H9 (cell line): ENCODE data around the gene FUZ. TPM values are rescaled to one million over a fixed set of nuclear protein-coding genes. Genes with fewer than 3 reads are reported as not detected.

ENCODE experiments used
- DNase-seq: peaks from one replicate; pipeline ENCODE4 v3.0.0-alpha.2; 2017
- H2AFZ ChIP-seq: one replicate; pipeline ENCODE4 v1.6.1; 2013; ENCODE audit warnings: mild to moderate bottlenecking, low read length, control low read depth, moderate library complexity
- H2AK5ac ChIP-seq: 2 replicates; pipeline ENCODE4 v1.6.1; 2013; ENCODE audit warnings: low read length, control low read depth, mixed read lengths; ENCODE audit not compliant: insufficient read length
- H2BK120ac ChIP-seq: one replicate; pipeline ENCODE4 v1.6.1; 2013; ENCODE audit warnings: low read depth, mild to moderate bottlenecking, low read length, control low read depth, inconsistent platforms; ENCODE audit not compliant: poor library complexity, severe bottlenecking
- H2BK12ac ChIP-seq: 2 replicates; pipeline ENCODE4 v1.6.1; 2013; ENCODE audit warnings: low read length, control low read depth, mixed read lengths, low read depth; ENCODE audit not compliant: insufficient read length
- H2BK15ac ChIP-seq: 2 replicates; pipeline ENCODE4 v1.6.1; 2013; ENCODE audit warnings: low read depth, low read length, control low read depth
- H2BK20ac ChIP-seq: one replicate; pipeline ENCODE4 v1.6.1; 2013; ENCODE audit warnings: low read depth, mild to moderate bottlenecking, low read length, control low read depth, inconsistent platforms; ENCODE audit not compliant: poor library complexity, severe bottlenecking
- H2BK5ac ChIP-seq: 2 replicates; pipeline ENCODE4 v1.6.1; 2013; ENCODE audit warnings: low read length, control low read depth, mixed read lengths; ENCODE audit not compliant: insufficient read length
- H3K14ac ChIP-seq: 2 replicates; pipeline ENCODE4 v1.6.1; 2013; ENCODE audit warnings: low read length, control low read depth; ENCODE audit not compliant: insufficient read depth
- H3K18ac ChIP-seq: 2 replicates; pipeline ENCODE4 v1.6.1; 2013; ENCODE audit warnings: low read depth, mild to moderate bottlenecking, mixed read lengths, low read length, control low read depth; ENCODE audit not compliant: insufficient read length
- H3K23ac ChIP-seq: 2 replicates; pipeline ENCODE4 v1.6.1; 2013; ENCODE audit warnings: low read length, control low read depth, mixed read lengths, low read depth; ENCODE audit not compliant: insufficient read length
- H3K23me2 ChIP-seq: 2 replicates; pipeline ENCODE4 v1.6.1; 2013; ENCODE audit warnings: low read depth, mild to moderate bottlenecking, mixed read lengths, low read length, control low read depth; ENCODE audit not compliant: insufficient read length, poor library complexity, severe bottlenecking
- H3K27ac ChIP-seq: 2 replicates; pipeline ENCODE4 v1.5.1; 2013; ENCODE audit warnings: low read length, control low read depth, mixed read lengths, low read depth; ENCODE audit not compliant: insufficient read length
- H3K27me3 ChIP-seq: 2 replicates; pipeline ENCODE4 v1.6.1; 2013; ENCODE audit warnings: low read length, control low read depth, inconsistent platforms; ENCODE audit not compliant: insufficient read depth
- H3K4ac ChIP-seq: 2 replicates; pipeline ENCODE4 v1.6.1; 2013; ENCODE audit warnings: low read depth, mild to moderate bottlenecking, control low read depth, inconsistent platforms, low read length, moderate library complexity
- H3K4me1 ChIP-seq: 2 replicates; pipeline ENCODE4 v1.6.1; 2013; ENCODE audit warnings: low read length, control low read depth, inconsistent platforms; ENCODE audit not compliant: insufficient read depth
- H3K4me2 ChIP-seq: 2 replicates; pipeline ENCODE4 v1.6.1; 2013; ENCODE audit warnings: low read length, control low read depth, mixed read lengths; ENCODE audit not compliant: insufficient read length, insufficient read depth
- H3K56ac ChIP-seq: 2 replicates; pipeline ENCODE4 v1.6.1; 2013; ENCODE audit warnings: low read depth, mild to moderate bottlenecking, mixed read lengths, low read length, control low read depth; ENCODE audit not compliant: insufficient read length
- H3K79me1 ChIP-seq: 2 replicates; pipeline ENCODE4 v1.6.1; 2013; ENCODE audit warnings: low read depth, mild to moderate bottlenecking, moderate library complexity, low read length, control low read depth, inconsistent platforms; ENCODE audit not compliant: insufficient read depth, poor library complexity, severe bottlenecking
- H3K79me2 ChIP-seq: 2 replicates; pipeline ENCODE4 v1.6.1; 2013; ENCODE audit warnings: low read length, control low read depth, inconsistent platforms; ENCODE audit not compliant: insufficient read depth
- H3K9ac ChIP-seq: 2 replicates; pipeline ENCODE4 v1.6.1; 2013; ENCODE audit warnings: low read length, control low read depth, mixed read lengths; ENCODE audit not compliant: insufficient read length; ENCODE audit errors: extremely low read depth
- H3K9me3 ChIP-seq: one replicate; pipeline ENCODE4 v1.6.1; 2013; ENCODE audit warnings: low read depth, low read length, inconsistent platforms; ENCODE audit not compliant: control insufficient read depth
- H3T11ph ChIP-seq: one replicate; pipeline ENCODE4 v1.6.1; 2013; ENCODE audit warnings: mild to moderate bottlenecking, low read length, control low read depth, inconsistent platforms
- H4K20me1 ChIP-seq: one replicate; pipeline ENCODE4 v1.6.1; 2013; ENCODE audit not compliant: control insufficient read depth, insufficient read length, insufficient read depth
- H4K5ac ChIP-seq: 2 replicates; pipeline ENCODE4 v1.6.1; 2013; ENCODE audit warnings: low read depth, mild to moderate bottlenecking, mixed read lengths, low read length, control low read depth; ENCODE audit not compliant: insufficient read length
- H4K8ac ChIP-seq: replicated peaks from 2 replicates; pipeline ENCODE4 v1.6.1; 2013; ENCODE audit warnings: low read length, control low read depth, mixed read lengths, low read depth; ENCODE audit not compliant: insufficient read length
- H4K91ac ChIP-seq: 2 replicates; pipeline ENCODE4 v1.6.1; 2013; ENCODE audit warnings: low read depth, mild to moderate bottlenecking, moderate library complexity, mixed read lengths, low read length, control low read depth; ENCODE audit not compliant: insufficient read length
- H3K27ac Mint-ChIP-seq, 3 experiments: 2 replicates in 2 of 3; 3 replicates in 1 of 3; pipeline ENCODE4 v1.8.0; 2020 to 2021; ENCODE audit warnings: mixed read lengths in 3 of 3, mild to moderate bottlenecking in 1 of 3, moderate library complexity in 1 of 3
- H3K27me3 Mint-ChIP-seq: 2 replicates; pipeline ENCODE4 v1.8.0; 2021; ENCODE audit warnings: low read depth, mild to moderate bottlenecking, moderate library complexity, mixed read lengths
- H3K36me3 Mint-ChIP-seq, 3 experiments: 2 replicates in 2 of 3; 3 replicates in 1 of 3; pipeline ENCODE4 v1.8.0; 2020 to 2021; ENCODE audit warnings: low read depth in 3 of 3, mixed read lengths in 3 of 3; ENCODE audit not compliant: insufficient read depth in 1 of 3
- H3K4me1 Mint-ChIP-seq, 2 experiments: 2 replicates each; pipeline ENCODE4 v1.8.0; 2020; ENCODE audit warnings: mixed read lengths in 2 of 2
- H3K4me3 Mint-ChIP-seq, 2 experiments: 2 replicates in 1 of 2; 3 replicates in 1 of 2; pipeline ENCODE4 v1.8.0; 2020 to 2021; ENCODE audit warnings: mild to moderate bottlenecking in 2 of 2, mixed read lengths in 2 of 2, moderate library complexity in 1 of 2
- H3K9me3 Mint-ChIP-seq, 2 experiments: 2 replicates in 1 of 2; 3 replicates in 1 of 2; pipeline ENCODE4 v1.8.0; 2020; ENCODE audit warnings: mild to moderate bottlenecking in 2 of 2, mixed read lengths in 2 of 2, moderate library complexity in 1 of 2
- WGBS: extraction: QIAGEN DNeasy Blood & Tissue Kit; methylation state at CpG from one replicate; pipeline ENCODE4 v1.1.7; 2013; ENCODE audit warnings: missing lambda C conversion rate, low lambda C conversion rate, mixed read lengths; ENCODE audit not compliant: insufficient read length; ENCODE audit errors: extremely low coverage; 5-methylcytosine and 5-hydroxymethylcytosine counted together
- total RNA-seq: library from RNA; stranded (reverse); gene quantifications from 2 replicates; pipeline ENCODE4 v1.2.1, GENCODE V29; 2021
- TF ChIP-seq, protein P1 (sequence below): fragments of 200-600 bp; sonication (generic); conservative IDR thresholded peaks from 3 replicates; pipeline ENCODE4 v1.8.0; 2021; ENCODE audit warnings: antibody characterized with exemption, mild to moderate bottlenecking

Gene FUZ
- total RNA-seq, 1 experiment from 2014 or later, result 25.1 TPM

GRCh38 chr19:49761249-49761624, 51.9 kb downstream of the FUZ start:
- no CpG with 5 or more reads among the region's 1 CpG for WGBS
- Histone ChIP-seq H3K14ac (no peak overlapping the region), H4K8ac (no peak overlapping the region), H2BK5ac (no peak overlapping the region), H3K23ac (no peak overlapping the region), H2BK120ac (no peak overlapping the region), H3K79me1 (no peaks in the 10 kb centered on the region), H3K27ac (no peak overlapping the region), H3T11ph (no peak overlapping the region), H4K91ac (no peak overlapping the region), H3K79me2 (no peaks in the 10 kb centered on the region), H2AK5ac (no peak overlapping the region), H3K4me1 (no peaks in the 10 kb centered on the region), H2BK12ac (no peak overlapping the region), H3K4me2 (no peak overlapping the region), H2BK20ac (no peak overlapping the region), H4K20me1 (no peaks in the 10 kb centered on the region), H3K23me2 (peaks cover 5% of the 10 kb centered on the region), H3K9ac (no peak overlapping the region), H3K56ac (no peak overlapping the region), H3K9me3 (no peaks in the 10 kb centered on the region), H2AFZ (no peak overlapping the region), H3K4ac (no peak overlapping the region), H3K18ac (no peak overlapping the region), H3K27me3 (no peaks in the 10 kb centered on the region), H4K5ac (no peak overlapping the region), H2BK15ac (no peak overlapping the region)
- no peak for DNase-seq
- Mint-ChIP-seq H3K36me3 (no peaks in the 10 kb centered on the region; a peak in 2 of 7 replicates), H3K27ac (0 out of 7 replicates have a peak overlapping the region, but pooled peaks of 1 of the 3 experiments have one; percentile 45), H3K4me3 (no peak overlapping the region), H3K9me3 (peaks cover under 1 to 2% of the 10 kb centered on the region in 2 experiments; a peak in 1 of 5 replicates), H3K27me3 (peaks cover 14% of the 10 kb centered on the region), H3K4me1 (peaks cover 21 to 32% of the 10 kb centered on the region in 2 experiments)
- TF ChIP-seq, protein P1, sequence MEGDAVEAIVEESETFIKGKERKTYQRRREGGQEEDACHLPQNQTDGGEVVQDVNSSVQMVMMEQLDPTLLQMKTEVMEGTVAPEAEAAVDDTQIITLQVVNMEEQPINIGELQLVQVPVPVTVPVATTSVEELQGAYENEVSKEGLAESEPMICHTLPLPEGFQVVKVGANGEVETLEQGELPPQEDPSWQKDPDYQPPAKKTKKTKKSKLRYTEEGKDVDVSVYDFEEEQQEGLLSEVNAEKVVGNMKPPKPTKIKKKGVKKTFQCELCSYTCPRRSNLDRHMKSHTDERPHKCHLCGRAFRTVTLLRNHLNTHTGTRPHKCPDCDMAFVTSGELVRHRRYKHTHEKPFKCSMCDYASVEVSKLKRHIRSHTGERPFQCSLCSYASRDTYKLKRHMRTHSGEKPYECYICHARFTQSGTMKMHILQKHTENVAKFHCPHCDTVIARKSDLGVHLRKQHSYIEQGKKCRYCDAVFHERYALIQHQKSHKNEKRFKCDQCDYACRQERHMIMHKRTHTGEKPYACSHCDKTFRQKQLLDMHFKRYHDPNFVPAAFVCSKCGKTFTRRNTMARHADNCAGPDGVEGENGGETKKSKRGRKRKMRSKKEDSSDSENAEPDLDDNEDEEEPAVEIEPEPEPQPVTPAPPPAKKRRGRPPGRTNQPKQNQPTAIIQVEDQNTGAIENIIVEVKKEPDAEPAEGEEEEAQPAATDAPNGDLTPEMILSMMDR, result no peak
